OCI-M2 (cell line): ENCODE results near the gene GCN1.

Experiments used
- DNase-seq: peaks from one replicate; lab custom pipeline; 2025; ENCODE audit not compliant: unreplicated experiment; lab: John Stamatoyannopoulos, UW

The GCN1 gene

DNA sequence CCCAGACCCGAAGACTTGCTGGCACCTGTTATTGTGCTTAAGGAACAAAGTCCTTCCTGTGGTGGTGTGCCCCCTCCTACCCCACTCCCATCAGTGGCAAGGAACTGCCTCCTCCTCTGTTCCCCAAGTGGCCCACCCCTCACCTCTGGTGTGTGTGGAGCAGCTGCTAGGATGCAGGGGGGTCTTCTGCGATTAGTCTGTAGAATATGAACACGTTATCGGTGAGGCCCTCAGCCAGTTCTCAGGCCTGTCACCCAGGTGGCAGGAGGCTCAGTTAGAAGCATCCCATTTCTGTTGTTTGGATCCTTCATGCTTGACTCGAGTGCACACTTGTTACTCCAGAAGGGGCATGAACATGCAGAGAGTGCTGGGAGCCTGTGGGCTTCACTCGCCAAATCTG, 117.3 kb downstream of the GCN1 start:
- no peak for DNase-seq
